ENCODE data around the gene NCK1. TPM values are rescaled to one million over a fixed set of nuclear protein-coding genes. Genes with fewer than 3 reads are reported as not detected.

NCK1 gene
- total RNA-seq, 1 experiment from 2014 or later: 25.6 TPM

DNA sequence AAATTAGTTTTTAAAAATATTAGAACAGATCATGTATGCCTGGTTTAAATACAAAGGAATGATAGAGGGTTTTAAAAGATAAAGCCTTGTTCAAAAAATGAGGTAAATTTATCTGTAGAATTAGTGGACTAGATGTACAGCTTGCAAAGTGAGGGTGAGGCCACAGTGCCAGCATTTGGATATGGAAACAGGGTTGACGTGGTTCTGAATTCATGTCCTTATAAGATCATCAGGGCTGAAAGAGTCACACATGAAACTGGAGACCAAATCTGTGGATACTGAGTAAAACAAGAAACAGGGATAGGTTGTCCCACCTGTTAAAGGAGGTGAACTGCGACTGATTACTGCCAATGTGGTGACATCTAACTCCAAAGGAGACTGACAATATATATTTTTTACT, 46.3 kb downstream of the NCK1 start:
- ChIA-PET CTCF (no interaction called here), POLR2A (no interaction called here), RAD21 (ENCODE audit: low non-redundant PET in 1 of 2, low total read pairs in 2 of 2, uncharacterized antibody in 2 of 2, unreplicated experiment in 2 of 2) (no interaction called here)
- no peak for TF ChIP-seq ZNF274 (IDR thresholded peaks at IDR 0.05; ENCODE audit: low read depth, low read length)
- no peak for TF ChIP-seq EZH2 (IDR thresholded peaks at IDR 0.05)
- TF ChIP-seq, protein P1, sequence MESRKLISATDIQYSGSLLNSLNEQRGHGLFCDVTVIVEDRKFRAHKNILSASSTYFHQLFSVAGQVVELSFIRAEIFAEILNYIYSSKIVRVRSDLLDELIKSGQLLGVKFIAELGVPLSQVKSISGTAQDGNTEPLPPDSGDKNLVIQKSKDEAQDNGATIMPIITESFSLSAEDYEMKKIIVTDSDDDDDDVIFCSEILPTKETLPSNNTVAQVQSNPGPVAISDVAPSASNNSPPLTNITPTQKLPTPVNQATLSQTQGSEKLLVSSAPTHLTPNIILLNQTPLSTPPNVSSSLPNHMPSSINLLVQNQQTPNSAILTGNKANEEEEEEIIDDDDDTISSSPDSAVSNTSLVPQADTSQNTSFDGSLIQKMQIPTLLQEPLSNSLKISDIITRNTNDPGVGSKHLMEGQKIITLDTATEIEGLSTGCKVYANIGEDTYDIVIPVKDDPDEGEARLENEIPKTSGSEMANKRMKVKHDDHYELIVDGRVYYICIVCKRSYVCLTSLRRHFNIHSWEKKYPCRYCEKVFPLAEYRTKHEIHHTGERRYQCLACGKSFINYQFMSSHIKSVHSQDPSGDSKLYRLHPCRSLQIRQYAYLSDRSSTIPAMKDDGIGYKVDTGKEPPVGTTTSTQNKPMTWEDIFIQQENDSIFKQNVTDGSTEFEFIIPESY (IDR thresholded peaks at IDR 0.05; ENCODE audit: extremely low read depth, insufficient replicate concordance, low read length): no peak
- TF ChIP-seq SRF (IDR thresholded peaks at IDR 0.05; ENCODE audit: low read depth): no peak
- TF ChIP-seq, protein P2, sequence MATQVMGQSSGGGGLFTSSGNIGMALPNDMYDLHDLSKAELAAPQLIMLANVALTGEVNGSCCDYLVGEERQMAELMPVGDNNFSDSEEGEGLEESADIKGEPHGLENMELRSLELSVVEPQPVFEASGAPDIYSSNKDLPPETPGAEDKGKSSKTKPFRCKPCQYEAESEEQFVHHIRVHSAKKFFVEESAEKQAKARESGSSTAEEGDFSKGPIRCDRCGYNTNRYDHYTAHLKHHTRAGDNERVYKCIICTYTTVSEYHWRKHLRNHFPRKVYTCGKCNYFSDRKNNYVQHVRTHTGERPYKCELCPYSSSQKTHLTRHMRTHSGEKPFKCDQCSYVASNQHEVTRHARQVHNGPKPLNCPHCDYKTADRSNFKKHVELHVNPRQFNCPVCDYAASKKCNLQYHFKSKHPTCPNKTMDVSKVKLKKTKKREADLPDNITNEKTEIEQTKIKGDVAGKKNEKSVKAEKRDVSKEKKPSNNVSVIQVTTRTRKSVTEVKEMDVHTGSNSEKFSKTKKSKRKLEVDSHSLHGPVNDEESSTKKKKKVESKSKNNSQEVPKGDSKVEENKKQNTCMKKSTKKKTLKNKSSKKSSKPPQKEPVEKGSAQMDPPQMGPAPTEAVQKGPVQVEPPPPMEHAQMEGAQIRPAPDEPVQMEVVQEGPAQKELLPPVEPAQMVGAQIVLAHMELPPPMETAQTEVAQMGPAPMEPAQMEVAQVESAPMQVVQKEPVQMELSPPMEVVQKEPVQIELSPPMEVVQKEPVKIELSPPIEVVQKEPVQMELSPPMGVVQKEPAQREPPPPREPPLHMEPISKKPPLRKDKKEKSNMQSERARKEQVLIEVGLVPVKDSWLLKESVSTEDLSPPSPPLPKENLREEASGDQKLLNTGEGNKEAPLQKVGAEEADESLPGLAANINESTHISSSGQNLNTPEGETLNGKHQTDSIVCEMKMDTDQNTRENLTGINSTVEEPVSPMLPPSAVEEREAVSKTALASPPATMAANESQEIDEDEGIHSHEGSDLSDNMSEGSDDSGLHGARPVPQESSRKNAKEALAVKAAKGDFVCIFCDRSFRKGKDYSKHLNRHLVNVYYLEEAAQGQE (IDR thresholded peaks at IDR 0.05; ENCODE audit: low read depth): no peak
- TF ChIP-seq TCF7L2 (IDR thresholded peaks at IDR 0.05; ENCODE audit: borderline replicate concordance, extremely low read depth, insufficient read depth, insufficient read length): no peak
- no peak for TF ChIP-seq POLR2A (IDR thresholded peaks at IDR 0.05; ENCODE audit: borderline replicate concordance, extremely low read depth, insufficient read depth, insufficient read length)
- no peak for TF ChIP-seq SP1 (IDR thresholded peaks at IDR 0.05; ENCODE audit: low read depth)
- no peak for TF ChIP-seq SIN3A (IDR thresholded peaks at IDR 0.05; ENCODE audit: low read depth)
- H3K4me3 ChIP-seq (replicated peaks in 1 of 2; ENCODE audit: low read depth in 1 of 2, low read length in 2 of 2): no peak overlapping the region
- DNase-seq (ENCODE audit: low read depth, low spot score): no peak
- H3K9me3 ChIP-seq (ENCODE audit: control insufficient read depth in 1 of 2, insufficient read depth in 1 of 2, low read depth in 1 of 2, low read length in 2 of 2): peaks cover 0 to 8% of the 10 kb centered on the region in 2 experiments; a peak in 1 of 4 replicates
- intact Hi-C loops (cut with micrococcal nuclease): no loop called here
- no peaks in the 10 kb centered on the region for H3K4me1 ChIP-seq (ENCODE audit: control insufficient read depth in 1 of 2, insufficient read depth in 2 of 2, low read length in 2 of 2)
- no peak overlapping the region for H2AFZ ChIP-seq (ENCODE audit: low read depth, low read length, poor library complexity, severe bottlenecking)
- H3K9ac ChIP-seq (ENCODE audit: low read length): no peak overlapping the region
- peaks cover 7% of the 10 kb centered on the region; the same call in 1 of the 2 replicates for H4K20me1 ChIP-seq (ENCODE audit: insufficient read depth)
- no peak overlapping the region for H3K4me2 ChIP-seq (ENCODE audit: low read length)
- H3K36me3 ChIP-seq (ENCODE audit: control insufficient read depth in 1 of 2, insufficient read depth in 2 of 2, low read length in 2 of 2): no peaks in the 10 kb centered on the region
- peaks cover 98% of the 10 kb centered on the region for H3K79me2 ChIP-seq (ENCODE audit: insufficient read depth, low read length)
- H3K9me2 ChIP-seq (ENCODE audit: insufficient read depth): no peaks in the 10 kb centered on the region
- BruUV-seq (replicated peaks): no TSS peak
- H3K27ac ChIP-seq (ENCODE audit: low read depth, low read length): no peak overlapping the region
- ATAC-seq: no peak
- no peaks in the 10 kb centered on the region for H3K27me3 ChIP-seq (ENCODE audit: insufficient read depth, low read length)
